K562 (cell line): ENCODE results near the gene TPM4. TPM values are rescaled to one million over a fixed set of nuclear protein-coding genes. Genes with fewer than 3 reads are reported as not detected.

Source experiments
- BRD9 ChIP-seq: fragments of 450-650 bp; IDR thresholded peaks from 2 replicates; pipeline ENCODE4 v1.6.1; 2018; ENCODE audit warnings: low read depth; ENCODE audit not compliant: partially characterized antibody
- CHD7 ChIP-seq: fragments of 200-600 bp; sonication (generic); IDR thresholded peaks from one replicate; pipeline ENCODE4 v1.6.1; 2012; ENCODE audit warnings: mild to moderate bottlenecking, low read depth, low read length, inconsistent platforms
- ETS2 ChIP-seq: IDR thresholded peaks from 2 replicates; pipeline ENCODE4 v1.6.1; 2016; ENCODE audit warnings: borderline replicate concordance, missing genetic modification characterization, mild to moderate bottlenecking, moderate library complexity, missing compliant biosample characterization; ENCODE audit not compliant: poor library complexity, severe bottlenecking
- FOS ChIP-seq: IDR thresholded peaks from 3 replicates; pipeline ENCODE4 v1.6.1; 2011; ENCODE audit not compliant: insufficient read length; ENCODE audit errors: extremely low read depth
- FOXK2 ChIP-seq, 2 experiments: fragments of 450-650 bp; IDR thresholded peaks in 1 of 2; conservative IDR thresholded peaks in 1 of 2; 2 replicates each; pipeline ENCODE4 v1.6.1; 2016; ENCODE audit warnings: low read depth in 2 of 2, mild to moderate bottlenecking in 1 of 2
- LARP7 ChIP-seq: fragments of 450-650 bp; IDR thresholded peaks from 2 replicates; pipeline ENCODE4 v1.6.1; 2016
- NCOR1 ChIP-seq: fragments of 450-650 bp; IDR thresholded peaks from 2 replicates; pipeline ENCODE4 v1.6.1; 2016; ENCODE audit warnings: mild to moderate bottlenecking, moderate library complexity
- NFE2 ChIP-seq: IDR thresholded peaks from 2 replicates; pipeline ENCODE4 v1.6.1; 2014; ENCODE audit warnings: antibody characterized with exemption, low read depth
- THRA ChIP-seq: fragments of 450-650 bp; IDR thresholded peaks from 2 replicates; pipeline ENCODE4 v1.6.1; 2017; ENCODE audit warnings: mild to moderate bottlenecking, moderate library complexity
- U2AF1 ChIP-seq: fragments of 200-400 bp; formaldehyde crosslinking; optimal IDR thresholded peaks from 2 replicates; pipeline ENCODE3; 2017; ENCODE audit warnings: mild to moderate bottlenecking, low read depth, low read length, moderate library complexity
- ZFPM2 ChIP-seq: fragments of 250-450 bp; sonication (Bioruptor Pico); IDR thresholded peaks from 2 replicates; pipeline ENCODE4 v1.5.1; 2022; ENCODE audit warnings: mild to moderate bottlenecking
- ZKSCAN8 ChIP-seq: fragments of 200-800 bp; sonication (Bioruptor generic); IDR thresholded peaks from 2 replicates; pipeline ENCODE4 v1.6.1; 2016; ENCODE audit warnings: missing genetic modification characterization, missing compliant biosample characterization
- ZNF121 ChIP-seq: sonication (generic); formaldehyde crosslinking; conservative IDR thresholded peaks from 2 replicates; pipeline ENCODE4 v1.8.0; 2022; ENCODE audit warnings: missing genetic modification reagents
- ZNF224 ChIP-seq: sonication (generic); formaldehyde crosslinking; IDR thresholded peaks from 2 replicates; pipeline ENCODE4 v1.8.0; 2022; ENCODE audit warnings: mild to moderate bottlenecking, missing genetic modification reagents
- ZNF766 ChIP-seq: fragments of 200-800 bp; sonication (Bioruptor generic); conservative IDR thresholded peaks from 2 replicates; pipeline ENCODE4 v1.6.1; 2016; ENCODE audit warnings: missing genetic modification characterization, missing compliant biosample characterization
- ZNF830 ChIP-seq: fragments of 250-450 bp; sonication (Bioruptor Pico); IDR thresholded peaks from 2 replicates; pipeline ENCODE4 v1.5.0; 2021; ENCODE audit warnings: mild to moderate bottlenecking
- ZSCAN32 ChIP-seq: fragments of 450-650 bp; formaldehyde crosslinking; IDR thresholded peaks from 2 replicates; pipeline ENCODE4 v1.4.0; 2020; ENCODE audit warnings: mild to moderate bottlenecking, moderate library complexity
- polyA plus RNA-seq, 8 experiments: library from polyadenylated mRNA; depleted of rRNA in 4 of 8; stranded (reverse) in 5 of 8; unstranded in 3 of 8; fragments of >200 nt; fragmentation: Nextera tagmentation in 2 of 8; fragmentation: Illumina TruSeq in 1 of 8; extraction: Ambion mirVana in 2 of 8; extraction: Trizol in 1 of 8; gene quantifications; 2 replicates each; pipeline versions ENCODE4 v1.2.1 to v1.2.3, GENCODE V29; 2011 to 2014; ENCODE audit warnings: inconsistent platforms in 1 of 8, missing spikeins in 1 of 8
- total RNA-seq, 7 experiments: library from RNA; depleted of rRNA in 6 of 7; stranded (reverse); fragments of >200 nt in 6 of 7; fragmentation: Illumina TruSeq in 2 of 7; extraction: Trizol in 2 of 7; gene quantifications; 2 replicates each; pipeline versions ENCODE4 v1.2.1 to v1.2.3, GENCODE V29; 2011 to 2021; ENCODE audit warnings: low replicate concordance in 1 of 7

The TPM4 gene
- total and polyA plus RNA-seq, 9 of the 15 experiments (the other 6 are each of a cell fraction or from before 2014, with no cell fraction given) = 28.1 to 111 (median 77.4) TPM

GRCh38 chr19:16076154-16076957 lies at the start of gene TPM4 (continued):
- TF ChIP-seq CHD7 (no peak), FOS (no peak), ZNF766 (peak; percentile 50; the same call in 1 of the 2 replicates), ZNF224 (CRISPR knock-in tag) (no peak), BRD9 (no peak), ZKSCAN8 (no peak), ZFPM2 (CRISPR knock-in tag) (no peak), NFE2 (no peak), LARP7 (no peak), ETS2 (no peak), ZNF121 (CRISPR knock-in tag) (no peak), ZSCAN32 (CRISPR knock-in tag) (no peak), THRA (no peak), U2AF1 (no peak), NCOR1 (0 out of 2 replicates have a peak, but pooled peaks have one; percentile 11), ZNF830 (no peak), FOXK2 (conservative IDR thresholded peaks at IDR 0.05 in 1 of 2, IDR thresholded peaks at IDR 0.05 in 1 of 2; ENCODE audit: low read depth in 2 of 2) (no peak)
